GM13977 (cell line): ENCODE results near the gene RPRD1B.

Experiments
- DNase-seq: peaks from one replicate; pipeline ENCODE4 v3.0.0; 2012; ENCODE audit warnings: low spot score
- in situ Hi-C: fragments of 300-500 bp; cut with MboI; formaldehyde crosslinking; loops from one replicate; pipeline ENCODE4 v1.12.0; 2022; ENCODE audit warnings: low sequenced_read_pairs, low pct_unique_long_range_greater_than_20kb, mixed read lengths, inconsistent platforms; ENCODE audit not compliant: unreplicated experiment
- TF ChIP-seq, protein P1 (sequence below): IDR thresholded peaks from 2 replicates; pipeline ENCODE4 v1.5.1; 2012; ENCODE audit warnings: mild to moderate bottlenecking, control low read depth; ENCODE audit not compliant: insufficient read depth; ENCODE audit errors: extremely low read depth, missing control alignments

RPRD1B gene

DNA sequence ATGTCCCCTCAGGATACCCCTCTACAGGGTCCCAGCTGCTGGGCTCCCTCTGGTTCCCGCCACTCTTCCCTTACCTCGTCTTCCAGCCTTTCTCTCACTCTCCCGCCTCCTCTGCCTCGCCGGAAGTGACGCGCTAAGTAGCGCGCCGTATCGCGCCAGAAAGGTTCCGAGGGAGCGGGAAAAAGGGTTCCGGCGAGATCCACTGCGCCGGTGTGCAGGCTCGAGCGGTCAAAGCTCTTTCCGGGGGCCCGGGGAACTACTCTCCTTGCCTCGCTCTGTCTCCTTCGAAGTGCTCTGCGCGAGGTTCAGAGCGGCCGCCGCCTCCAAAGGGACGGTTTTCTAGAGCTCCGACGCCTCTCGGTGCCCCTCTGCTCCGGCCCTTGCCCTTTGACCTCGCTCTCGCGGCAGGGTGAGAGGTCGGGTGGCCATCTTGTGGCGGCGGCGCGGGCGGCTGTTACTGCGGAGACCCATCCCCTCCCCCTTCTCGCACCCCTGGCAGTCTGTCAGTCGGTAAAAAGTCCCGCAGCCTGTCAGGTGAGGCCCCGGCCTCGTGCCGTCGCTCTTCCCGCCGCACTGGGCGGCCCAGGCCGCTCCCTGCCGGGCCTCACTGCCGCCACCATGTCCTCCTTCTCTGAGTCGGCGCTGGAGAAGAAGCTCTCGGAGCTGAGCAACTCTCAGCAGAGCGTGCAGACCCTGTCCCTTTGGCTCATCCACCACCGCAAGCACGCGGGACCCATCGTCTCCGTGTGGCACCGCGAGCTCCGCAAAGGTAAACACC, at the start of gene RPRD1B, which contains the start of gene TTI1:
Gene RPRD1B, plus strand, starts transcription at position 417 of the 778 bp plus-strand sequence. Its CDS starts 202 bp downstream, at position 619.
Gene TTI1, minus strand, starts transcription at position 127 of the 778 bp plus-strand sequence. CDS start 19,640 bp downstream, outside the sequence.
- TF ChIP-seq, protein P1, sequence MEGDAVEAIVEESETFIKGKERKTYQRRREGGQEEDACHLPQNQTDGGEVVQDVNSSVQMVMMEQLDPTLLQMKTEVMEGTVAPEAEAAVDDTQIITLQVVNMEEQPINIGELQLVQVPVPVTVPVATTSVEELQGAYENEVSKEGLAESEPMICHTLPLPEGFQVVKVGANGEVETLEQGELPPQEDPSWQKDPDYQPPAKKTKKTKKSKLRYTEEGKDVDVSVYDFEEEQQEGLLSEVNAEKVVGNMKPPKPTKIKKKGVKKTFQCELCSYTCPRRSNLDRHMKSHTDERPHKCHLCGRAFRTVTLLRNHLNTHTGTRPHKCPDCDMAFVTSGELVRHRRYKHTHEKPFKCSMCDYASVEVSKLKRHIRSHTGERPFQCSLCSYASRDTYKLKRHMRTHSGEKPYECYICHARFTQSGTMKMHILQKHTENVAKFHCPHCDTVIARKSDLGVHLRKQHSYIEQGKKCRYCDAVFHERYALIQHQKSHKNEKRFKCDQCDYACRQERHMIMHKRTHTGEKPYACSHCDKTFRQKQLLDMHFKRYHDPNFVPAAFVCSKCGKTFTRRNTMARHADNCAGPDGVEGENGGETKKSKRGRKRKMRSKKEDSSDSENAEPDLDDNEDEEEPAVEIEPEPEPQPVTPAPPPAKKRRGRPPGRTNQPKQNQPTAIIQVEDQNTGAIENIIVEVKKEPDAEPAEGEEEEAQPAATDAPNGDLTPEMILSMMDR = no peak
- DNase-seq = peak; percentile 87
- in situ Hi-C loops = no loop called here

- no peak for DNase-seq
- TF ChIP-seq, protein P1 = no peak
- in situ Hi-C loops = no loop called here
These were observed 49.3 kb upstream of the RPRD1B start for GRCh38 chr20:37984018-37984785.

DNA sequence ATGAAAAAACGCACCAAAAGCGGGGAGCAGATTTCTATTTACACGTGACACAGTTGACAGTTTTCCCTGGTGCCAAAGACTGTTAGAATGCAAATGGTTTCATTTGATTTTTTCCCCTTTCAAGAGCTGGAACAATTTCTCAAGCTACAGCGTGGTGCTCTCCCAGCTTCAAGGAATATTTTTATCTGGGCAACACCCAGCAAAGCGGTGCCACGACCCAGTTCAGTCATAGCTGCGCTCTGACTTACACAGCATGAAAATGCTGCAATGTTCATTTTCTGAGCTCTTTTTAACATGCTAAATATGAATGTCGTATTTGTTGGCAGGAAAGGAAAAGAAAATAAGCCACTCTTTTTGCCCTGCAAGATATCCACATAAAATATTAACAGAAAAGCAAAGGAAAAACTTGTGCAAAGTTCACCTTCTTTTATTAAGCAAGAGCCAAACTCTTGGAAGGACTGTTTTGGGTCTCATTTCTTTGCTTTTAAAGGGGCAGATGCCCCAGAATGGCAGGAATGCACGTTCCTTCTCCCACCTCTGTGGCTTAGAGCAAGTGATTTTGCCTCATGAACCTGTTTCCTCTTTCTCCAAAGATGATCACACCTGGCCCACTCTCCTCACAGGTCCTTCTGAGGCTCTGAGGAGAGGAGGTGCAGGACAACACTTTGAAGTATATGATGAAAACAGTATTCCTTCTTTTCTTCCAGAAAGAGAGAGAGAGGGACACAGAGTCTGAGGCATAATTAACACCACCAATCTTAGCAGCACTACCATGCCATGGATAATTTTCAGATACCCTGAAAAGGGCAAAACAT, 47.3 kb upstream of the RPRD1B start:
- in situ Hi-C loops = no loop called here
- no peak for DNase-seq

GRCh38 chr20:37986873-37987601, 46.5 kb upstream of the RPRD1B start:
- in situ Hi-C loops = no loop called here
- TF ChIP-seq, protein P1 = no peak
- no peak for DNase-seq

More for the DNA sequence above, 47.3 kb upstream of the RPRD1B start:
- TF ChIP-seq, protein P1 = no peak

DNA sequence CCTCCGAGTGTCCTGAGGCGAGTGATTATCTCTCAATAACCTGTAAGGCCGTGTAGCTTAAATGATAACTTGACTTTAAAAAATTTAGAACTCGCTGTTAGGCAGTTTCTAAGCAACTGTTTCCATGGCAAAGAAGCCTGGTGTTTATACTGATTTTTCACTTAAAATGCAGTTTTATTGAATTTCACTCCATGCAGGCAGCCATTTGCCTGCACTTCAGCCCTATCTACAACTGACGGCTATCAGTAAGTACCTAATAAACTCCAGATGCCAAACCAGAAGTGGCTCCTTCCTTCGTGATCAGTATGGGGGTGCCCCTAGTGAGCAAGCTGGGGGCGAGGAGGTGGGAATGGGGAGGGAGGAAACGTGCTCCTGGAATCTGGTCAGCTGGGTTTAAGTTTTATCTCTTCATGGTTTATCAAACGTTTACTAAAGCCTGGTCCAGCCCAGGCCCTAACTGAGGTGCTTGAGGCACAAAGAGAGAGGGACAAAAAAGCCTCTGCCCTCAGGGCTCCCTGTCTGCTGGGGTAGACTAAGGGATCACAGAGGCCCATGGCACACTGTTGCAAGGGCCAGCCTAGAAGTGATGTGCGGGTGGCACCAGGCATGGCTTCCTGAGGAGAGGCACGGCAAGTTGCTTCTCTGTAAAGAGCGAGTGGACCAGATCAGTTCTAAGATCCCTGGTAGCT, 45.8 kb upstream of the RPRD1B start:
- TF ChIP-seq, protein P1 = no peak
- DNase-seq = no peak
- in situ Hi-C loops = no loop called here
